HG03520 (cell line): Measurements from ENCODE around the gene STAG3.
"Not testable (repeated sequence)": the region's sequence is repeated elsewhere in the genome, so short reads cannot be mapped to it uniquely, and the experiment has no call there.

Experiments
- ATAC-seq: cut with Tn5 transposase; IDR thresholded peaks from one replicate; pipeline ENCODE4 v1.9.1; 2021; ENCODE audit warnings: mild to moderate bottlenecking, moderate library complexity; ENCODE audit not compliant: unreplicated experiment

Gene STAG3, protein sequence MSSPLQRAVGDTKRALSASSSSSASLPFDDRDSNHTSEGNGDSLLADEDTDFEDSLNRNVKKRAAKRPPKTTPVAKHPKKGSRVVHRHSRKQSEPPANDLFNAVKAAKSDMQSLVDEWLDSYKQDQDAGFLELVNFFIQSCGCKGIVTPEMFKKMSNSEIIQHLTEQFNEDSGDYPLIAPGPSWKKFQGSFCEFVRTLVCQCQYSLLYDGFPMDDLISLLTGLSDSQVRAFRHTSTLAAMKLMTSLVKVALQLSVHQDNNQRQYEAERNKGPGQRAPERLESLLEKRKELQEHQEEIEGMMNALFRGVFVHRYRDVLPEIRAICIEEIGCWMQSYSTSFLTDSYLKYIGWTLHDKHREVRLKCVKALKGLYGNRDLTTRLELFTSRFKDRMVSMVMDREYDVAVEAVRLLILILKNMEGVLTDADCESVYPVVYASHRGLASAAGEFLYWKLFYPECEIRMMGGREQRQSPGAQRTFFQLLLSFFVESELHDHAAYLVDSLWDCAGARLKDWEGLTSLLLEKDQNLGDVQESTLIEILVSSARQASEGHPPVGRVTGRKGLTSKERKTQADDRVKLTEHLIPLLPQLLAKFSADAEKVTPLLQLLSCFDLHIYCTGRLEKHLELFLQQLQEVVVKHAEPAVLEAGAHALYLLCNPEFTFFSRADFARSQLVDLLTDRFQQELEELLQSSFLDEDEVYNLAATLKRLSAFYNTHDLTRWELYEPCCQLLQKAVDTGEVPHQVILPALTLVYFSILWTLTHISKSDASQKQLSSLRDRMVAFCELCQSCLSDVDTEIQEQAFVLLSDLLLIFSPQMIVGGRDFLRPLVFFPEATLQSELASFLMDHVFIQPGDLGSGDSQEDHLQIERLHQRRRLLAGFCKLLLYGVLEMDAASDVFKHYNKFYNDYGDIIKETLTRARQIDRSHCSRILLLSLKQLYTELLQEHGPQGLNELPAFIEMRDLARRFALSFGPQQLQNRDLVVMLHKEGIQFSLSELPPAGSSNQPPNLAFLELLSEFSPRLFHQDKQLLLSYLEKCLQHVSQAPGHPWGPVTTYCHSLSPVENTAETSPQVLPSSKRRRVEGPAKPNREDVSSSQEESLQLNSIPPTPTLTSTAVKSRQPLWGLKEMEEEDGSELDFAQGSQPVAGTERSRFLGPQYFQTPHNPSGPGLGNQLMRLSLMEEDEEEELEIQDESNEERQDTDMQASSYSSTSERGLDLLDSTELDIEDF

DNA sequence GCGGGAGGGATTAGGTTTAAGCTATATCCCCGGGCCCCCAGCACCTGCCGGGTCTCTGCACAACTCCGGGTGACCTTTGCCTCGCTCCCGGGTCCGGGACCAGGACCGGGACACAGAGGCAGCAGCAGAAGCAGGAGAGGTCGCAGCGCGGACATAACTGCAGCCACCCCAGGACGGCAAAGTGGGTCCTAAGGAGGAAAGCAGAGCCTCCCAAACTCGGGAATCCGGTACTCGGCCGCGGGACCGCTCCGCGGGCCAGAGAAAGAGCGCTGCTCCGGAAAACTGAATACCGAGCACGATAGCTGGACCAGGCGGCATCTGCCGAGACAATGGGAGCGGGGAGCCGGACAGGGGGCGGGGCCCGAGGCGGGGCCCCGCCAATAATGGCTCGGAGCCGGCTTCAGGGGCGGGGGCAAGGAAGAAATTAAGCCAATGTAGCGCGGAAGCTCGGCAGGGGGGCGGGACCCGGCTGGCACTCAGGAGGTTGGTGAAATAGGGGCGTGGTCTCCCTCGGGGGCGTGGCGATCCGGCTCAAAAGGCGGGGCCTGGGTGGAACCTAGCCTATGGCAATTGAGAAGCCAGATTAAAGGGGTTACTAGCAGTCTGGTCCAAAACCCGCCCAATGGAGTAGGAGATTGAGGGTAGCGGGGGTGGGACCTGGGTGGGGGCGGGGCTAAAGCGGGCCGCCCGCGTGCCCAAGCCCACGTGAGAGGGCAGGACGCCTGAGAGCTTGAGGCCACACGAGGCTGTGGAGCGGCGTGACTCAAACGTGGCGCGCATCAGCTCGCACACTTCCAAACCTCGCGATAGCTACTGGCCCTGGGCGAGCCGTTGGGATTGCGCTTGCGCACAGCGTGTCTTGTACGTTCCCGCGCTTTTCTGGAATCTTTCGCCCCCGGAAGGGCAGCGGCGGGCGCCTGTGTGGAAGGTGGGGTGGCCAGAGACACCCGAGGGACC, at the start of gene STAG3, which contains the start of gene GPC2:
Gene STAG3 (plus strand): TSS at position 874 of the 957 bp plus-strand sequence. CDS start 2,639 bp downstream, outside the sequence.
Gene GPC2 (minus strand): TSS at position 337 of the 957 bp plus-strand sequence. CDS start 182 bp downstream, at position 155.
- peak; percentile 76 for ATAC-seq

GRCh38 chr7:100128637-100128963, 49.1 kb upstream of the STAG3 start:
- ATAC-seq, result no peak

DNA sequence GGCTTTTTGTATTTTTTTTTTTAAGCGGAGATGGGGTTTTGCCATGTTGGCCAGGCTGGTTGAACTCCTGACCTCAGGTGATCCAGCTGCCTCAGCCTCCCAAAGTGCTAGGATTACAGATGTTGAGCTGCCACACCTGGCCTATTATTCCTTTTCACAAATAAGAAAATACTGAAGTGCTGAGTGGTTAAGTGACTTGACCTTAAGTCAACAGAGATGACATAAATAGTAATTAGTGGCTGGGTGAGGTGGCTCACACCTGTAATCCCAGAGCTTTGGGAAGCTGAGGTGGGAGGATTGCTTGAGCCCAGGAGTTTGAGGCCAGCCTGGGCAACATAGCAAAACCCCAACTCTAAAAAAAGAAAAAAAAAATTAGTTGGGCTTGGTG, 47.5 kb upstream of the STAG3 start:
- not testable (repeated sequence) for ATAC-seq

GRCh38 chr7:100130608-100131453, 46.9 kb upstream of the STAG3 start:
- no peak for ATAC-seq

- ATAC-seq, result no peak
Observed at GRCh38 chr7:100132126-100132525, 45.6 kb upstream of the STAG3 start.

DNA sequence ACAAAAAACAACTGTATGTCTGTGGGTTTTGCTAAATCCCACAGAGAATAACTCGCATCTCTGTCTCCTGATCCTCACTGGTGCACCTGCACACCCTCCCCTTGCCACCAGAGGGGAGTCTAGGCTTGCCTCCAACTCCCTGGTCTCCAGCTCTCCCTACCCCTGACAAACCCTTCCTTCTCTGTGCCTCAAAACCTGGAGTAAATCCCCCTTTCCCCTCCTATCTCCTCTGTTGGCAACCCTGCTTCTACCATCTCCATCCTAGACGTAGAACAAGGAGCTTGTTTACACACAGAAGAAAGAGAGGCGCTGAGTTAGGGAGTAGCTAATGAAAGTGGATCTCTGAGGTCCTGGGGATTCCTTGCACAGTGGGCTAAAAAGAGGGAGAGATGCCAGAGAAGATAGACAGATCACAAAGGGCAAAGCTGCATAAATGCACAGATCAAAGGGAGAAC, 45.0 kb upstream of the STAG3 start:
- ATAC-seq, result no peak

GRCh38 chr7:100137851-100138760, 39.6 kb upstream of the STAG3 start:
- ATAC-seq, result no peak

- no peak for ATAC-seq
Observed at GRCh38 chr7:100141555-100141949, 36.2 kb upstream of the STAG3 start.

DNA sequence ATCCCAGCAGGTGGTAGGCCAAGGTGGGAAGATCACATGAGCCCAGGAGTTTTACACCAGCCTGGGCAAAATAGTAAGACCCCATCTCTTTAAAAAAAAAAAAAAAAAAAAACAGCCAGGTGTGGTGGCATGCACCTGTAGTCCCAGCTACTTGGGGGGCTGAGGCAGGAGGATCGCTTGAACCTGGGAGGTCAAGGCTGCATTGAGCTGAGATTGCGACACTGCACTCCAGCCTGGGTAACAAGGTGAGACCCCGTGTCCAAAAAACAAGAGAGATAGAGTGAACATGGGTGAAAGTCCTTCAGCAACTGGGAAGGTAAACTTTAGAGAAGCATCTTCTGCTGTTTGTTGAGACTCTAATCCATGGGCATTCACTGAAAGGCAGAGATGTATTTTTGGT, 35.3 kb upstream of the STAG3 start:
- ATAC-seq, result no peak

- ATAC-seq, result not testable (repeated sequence)
Observed at GRCh38 chr7:100146350-100146749, 31.4 kb upstream of the STAG3 start.

- ATAC-seq, result no peak
Observed at GRCh38 chr7:100147278-100147677, 30.4 kb upstream of the STAG3 start.

DNA sequence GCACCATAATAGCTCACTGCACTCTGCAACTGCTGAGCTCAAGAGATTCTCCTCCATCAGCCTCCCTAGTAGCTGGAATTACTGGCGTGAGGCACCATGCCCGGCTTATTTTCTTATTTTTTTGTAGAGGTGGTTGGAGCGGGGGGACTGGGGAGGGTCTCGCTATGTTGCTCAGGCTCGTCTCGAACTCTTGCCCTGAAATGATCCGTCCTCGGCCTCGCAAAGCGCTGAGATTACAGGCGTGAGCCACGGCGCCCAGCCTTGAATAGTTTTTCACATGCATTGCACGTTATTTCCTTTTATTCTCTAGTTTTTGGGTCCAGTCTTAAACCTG, 29.5 kb upstream of the STAG3 start:
- ATAC-seq, result no peak

DNA sequence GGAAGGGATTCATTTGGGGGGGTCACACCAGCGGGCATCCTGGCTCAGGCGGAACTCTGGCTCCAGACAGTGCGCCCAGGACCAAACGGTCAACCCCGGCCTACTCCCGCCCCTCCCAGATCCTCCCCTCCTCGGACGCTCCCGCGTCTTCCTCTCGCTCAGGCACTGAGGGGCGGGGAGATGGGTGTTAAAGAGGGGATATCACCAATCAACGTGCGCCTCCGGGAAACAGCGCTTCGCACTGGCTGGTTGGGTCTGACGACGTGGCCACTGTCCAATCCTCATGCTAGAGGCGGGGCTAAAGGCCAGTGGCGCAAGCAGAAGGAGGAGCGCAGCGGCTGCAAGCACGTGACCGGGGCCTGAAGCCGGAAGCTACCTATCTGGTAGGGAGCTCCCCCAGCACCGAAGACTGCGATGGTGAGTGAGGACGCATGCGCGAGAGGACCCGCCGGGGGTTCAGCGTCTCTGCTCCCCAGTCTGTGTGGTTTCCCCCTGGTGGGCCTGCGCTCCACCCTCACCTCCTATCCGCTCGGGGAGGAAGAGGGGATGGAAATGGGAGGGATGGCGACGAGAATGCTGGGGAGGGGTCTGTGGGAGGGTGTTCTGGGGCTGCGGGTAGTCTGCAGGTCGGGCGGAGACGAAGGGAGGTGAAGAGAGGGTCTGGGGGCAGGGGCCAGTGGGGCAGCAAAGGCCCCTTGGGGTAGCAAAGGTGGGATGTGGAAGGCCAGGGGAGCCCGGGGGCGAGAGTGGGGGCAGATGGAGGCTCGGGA, 29.0 kb upstream of the STAG3 start, which contains the start of gene LAMTOR4:
Gene LAMTOR4 (plus strand): TSS at position 360 of the 770 bp plus-strand sequence. CDS start 55 bp downstream, at position 415.
- peak; percentile 97 for ATAC-seq

GRCh38 chr7:100152404-100152803, 25.3 kb upstream of the STAG3 start:
- ATAC-seq, result no peak

GRCh38 chr7:100152937-100153666, 24.6 kb upstream of the STAG3 start:
- no peak for ATAC-seq

DNA sequence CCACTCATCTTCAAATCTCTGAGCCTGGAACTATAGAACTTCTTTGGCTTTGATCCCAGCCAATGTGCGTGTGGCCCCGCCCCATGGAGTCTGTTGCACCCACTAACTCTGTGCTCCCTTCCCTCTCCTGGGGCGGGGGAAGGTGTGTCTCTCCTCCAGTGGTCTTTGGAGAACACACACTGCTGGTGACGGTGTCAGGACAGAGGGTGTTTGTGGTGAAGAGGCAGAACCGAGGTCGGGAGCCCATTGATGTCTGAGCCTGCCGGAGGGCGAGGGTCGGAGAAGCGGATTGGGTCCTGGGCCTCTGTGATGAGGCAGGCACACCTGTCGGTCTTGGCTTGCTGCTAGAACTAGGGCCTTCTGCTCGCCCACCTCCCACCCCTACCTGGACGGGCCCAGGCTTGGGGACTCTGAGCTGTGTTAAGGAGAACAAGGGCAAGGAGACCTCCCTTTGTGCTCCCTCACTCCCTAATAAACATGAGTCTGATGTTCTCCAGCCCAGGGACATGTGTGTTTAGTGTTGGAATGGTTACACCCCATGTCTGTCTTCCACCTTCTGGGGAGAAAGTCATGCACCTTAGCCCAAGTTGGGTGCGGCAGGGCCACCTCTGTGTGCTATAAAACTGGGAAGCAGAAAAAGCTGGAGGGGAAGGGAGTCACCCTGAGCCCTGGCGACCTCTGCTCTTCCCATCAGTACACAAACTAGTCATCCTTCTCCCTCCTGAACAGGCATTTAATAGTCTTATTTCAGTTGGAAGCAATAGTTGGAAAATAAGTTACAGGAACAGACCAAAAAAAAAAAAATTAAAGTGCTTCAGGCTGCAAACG, 23.8 kb upstream of the STAG3 start:
- no peak for ATAC-seq
